Stimulated activated CD8-positive, alpha-beta memory T cell treated with anti-CD3 and anti-CD28 coated beads, Interleukin-2, amount 100 ng/mL, for 1 hour (primary cell): ENCODE data around the gene TF.

Source experiments
- DNase-seq, 2 donors: peaks; one replicate each; pipeline ENCODE4 v3.0.0-alpha.2; 2020; ENCODE audit warnings: low read depth in 2 of 2

TF gene

DNA sequence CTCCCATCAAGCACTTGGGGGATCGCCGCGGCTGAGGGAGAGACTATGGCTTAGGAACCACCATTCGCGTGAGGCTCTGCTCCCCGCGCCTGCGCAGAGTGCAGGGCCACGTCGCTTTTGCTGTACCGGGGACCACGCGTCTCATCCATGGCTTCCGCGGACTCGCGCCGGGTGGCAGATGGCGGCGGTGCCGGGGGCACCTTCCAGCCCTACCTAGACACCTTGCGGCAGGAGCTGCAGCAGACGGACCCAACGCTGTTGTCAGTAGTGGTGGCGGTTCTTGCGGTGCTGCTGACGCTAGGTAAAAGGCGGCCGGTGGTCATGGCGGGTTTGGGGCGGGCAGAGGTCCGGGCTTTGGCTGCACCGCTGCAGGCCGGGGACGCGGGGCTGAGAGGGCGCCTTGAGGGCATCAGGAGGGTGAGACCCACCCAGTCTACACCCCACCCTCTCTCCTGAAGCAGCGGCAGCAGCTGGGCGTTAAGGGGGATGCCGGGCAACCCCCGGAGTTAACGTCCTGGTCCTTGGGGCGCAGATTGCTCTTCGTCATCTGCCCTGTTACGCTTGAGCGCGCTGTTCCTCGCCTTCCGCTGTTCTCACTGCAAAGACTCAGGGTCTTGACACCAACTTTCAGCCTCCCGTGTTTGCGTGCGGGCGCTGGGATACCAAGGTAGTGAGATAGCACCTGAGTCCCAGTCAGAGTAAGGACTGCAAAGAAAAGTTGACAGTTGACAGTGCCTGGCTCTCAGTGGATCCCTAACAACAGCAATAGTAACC is 59.7 kb downstream of the TF start, which contains the start of gene SRPRB:
SRPRB (plus strand) TSS at position 114 of the 774 bp plus-strand sequence; CDS start at position 148, 34 bp downstream.
- peak; percentile 88 to 92 for DNase-seq

DNA sequence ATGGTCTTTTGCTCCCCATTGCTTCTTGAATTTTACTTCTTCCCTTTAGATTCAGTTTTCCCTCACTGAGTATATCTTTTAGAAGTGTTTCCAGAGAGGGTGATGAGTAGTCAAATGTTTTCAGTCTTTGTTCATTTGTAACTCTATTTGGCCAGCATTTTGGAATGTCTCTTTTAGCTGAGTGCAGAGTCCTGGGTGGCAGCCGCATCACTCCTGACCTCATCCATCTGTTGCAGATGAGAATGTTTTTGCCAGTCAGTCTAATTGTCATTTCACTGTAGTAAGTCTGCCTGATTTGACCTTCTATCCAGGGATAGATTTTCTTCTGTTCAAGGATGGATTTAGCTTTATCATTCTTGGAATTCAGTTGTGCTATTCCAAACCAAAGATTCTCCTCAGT is 66.7 kb downstream of the TF start:
- DNase-seq: no peak

DNA sequence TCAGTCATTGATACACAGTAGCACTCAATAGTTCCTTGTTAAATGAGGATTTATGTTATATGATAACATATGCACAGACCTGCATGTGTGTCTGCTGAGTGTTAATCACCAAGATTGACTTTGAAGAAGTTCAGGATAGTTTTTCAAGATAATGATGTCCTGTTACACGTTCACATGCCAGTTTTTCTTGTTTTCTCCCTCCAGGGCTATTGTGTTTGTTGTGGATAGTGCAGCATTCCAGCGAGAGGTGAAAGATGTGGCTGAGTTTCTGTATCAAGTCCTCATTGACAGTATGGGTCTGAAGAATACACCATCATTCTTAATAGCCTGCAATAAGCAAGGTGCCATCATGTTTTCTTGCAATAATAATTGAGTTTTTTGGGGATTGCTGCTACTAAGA is 69.2 kb downstream of the TF start:
- DNase-seq: no peak

DNA sequence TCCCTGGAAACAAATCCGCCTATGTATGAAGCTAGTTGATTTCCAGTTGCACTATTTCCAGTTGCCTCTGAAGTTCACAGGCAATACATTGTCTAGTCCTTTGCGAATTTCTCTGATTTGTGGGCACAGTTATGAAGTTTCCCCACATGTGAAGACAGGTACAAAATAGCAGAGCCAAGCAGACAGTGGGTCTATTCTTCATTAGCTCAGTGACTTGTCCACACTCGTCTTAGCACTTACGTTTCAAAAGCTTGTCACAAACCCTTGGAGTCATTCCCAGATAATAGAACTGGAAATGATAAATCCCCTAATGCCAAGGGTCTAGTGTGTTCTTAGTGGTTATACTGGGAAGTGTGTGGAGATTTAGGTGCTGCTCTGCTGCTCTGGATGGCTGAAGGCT is 73.9 kb downstream of the TF start:
- no peak for DNase-seq

DNA sequence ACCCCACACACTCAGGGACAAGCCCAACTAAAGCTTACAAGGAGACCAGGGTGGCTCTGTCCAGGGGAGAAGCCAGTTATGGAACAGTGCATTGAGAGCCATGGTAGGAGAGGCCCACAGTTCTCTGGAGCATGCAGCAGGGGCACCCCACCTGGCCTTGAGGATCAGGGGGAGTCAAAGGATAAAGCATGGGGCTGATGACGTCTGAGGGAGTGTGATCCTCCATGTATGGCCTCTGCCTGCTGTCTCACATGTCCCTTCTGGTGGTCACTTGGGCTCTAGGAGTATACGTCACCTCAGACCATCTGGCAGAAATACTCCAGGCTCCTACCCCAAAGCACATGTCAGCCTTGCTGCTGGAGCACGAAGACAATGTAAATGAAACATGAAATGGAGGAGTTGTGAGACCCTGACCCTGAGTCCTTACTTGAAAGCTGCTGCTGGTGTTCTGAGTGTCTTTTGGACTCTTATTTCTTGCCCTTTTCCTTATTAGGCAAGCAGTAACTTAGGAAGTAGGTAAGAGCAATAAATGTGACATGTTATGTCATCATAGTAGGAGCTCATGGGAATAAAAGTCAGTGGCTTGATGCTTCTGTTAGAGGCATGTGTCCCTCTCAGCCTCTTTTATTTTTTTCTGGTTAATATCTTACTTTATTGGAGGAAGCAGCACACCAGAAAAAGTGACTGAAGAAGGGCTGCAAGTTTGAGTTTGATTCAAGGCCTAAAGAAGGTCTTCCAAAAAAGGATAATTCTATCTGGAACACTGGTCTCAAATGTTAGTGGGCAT is 74.9 kb downstream of the TF start:
- DNase-seq: no peak

DNA sequence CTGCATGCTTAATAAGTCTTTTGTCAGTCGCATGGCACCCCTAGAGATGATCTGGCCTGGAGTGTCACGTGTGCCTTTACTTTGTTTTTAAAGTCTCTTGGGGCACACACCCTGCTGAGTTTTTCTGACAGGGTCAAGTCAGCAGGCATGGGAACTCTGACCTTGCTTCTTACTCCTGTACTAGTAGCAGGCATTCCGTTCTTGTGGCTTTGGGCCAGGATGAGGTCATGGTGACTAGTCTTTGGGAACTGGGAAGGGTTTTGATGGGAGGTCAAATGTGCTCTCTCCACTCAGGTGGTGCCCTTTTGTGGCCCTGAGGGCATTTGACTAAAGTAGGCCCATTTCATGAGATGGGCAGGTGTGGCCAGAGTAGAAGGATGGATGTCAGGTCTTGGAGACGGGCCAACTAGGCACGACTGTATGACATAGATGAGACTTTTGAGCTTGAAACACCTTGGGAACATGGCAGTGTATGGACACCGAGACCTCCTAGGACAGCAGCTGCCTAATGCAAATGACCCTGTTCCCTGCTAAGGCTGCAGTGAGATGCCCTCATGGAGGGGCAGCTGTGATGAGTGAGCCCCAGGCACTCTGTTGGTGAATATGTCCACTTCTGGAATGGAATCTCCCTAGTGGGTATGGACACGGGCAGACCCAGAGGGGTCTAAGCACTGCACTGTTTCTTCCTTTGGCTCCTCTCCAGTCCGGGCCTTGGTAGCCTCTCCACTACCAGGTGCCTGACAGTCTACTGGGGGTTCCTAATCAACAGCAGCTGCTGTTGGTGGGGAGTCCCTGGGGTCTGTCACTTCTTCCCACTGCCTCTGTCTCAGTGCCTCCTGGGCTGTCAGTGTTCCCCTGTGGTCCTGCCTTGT is 75.8 kb downstream of the TF start:
- no peak for DNase-seq

DNA sequence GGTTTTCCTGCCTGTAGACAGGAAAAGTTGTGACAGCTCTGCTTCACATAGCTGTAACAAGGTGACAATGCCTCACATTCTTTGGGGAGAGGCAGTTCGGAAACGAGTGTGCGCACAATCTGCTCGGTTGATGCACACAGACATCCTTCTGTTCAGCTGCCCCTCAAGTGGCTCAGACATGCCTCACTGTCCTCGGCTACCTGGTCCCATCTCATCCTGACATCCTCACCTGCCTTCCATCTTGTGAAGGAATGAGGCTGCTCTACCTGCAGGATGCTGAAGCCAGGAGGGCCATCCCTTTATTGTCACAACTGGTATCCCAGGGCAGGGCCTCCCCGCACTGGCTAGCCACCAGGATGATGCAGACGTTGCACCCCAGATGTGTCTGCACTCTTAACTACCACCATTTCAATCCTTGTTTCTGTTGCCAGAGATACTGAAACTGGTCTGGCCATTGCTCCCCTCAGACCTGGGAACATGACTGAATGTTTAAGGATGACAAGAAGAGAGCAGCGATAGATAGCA is 78.8 kb downstream of the TF start:
- no peak for DNase-seq

DNA sequence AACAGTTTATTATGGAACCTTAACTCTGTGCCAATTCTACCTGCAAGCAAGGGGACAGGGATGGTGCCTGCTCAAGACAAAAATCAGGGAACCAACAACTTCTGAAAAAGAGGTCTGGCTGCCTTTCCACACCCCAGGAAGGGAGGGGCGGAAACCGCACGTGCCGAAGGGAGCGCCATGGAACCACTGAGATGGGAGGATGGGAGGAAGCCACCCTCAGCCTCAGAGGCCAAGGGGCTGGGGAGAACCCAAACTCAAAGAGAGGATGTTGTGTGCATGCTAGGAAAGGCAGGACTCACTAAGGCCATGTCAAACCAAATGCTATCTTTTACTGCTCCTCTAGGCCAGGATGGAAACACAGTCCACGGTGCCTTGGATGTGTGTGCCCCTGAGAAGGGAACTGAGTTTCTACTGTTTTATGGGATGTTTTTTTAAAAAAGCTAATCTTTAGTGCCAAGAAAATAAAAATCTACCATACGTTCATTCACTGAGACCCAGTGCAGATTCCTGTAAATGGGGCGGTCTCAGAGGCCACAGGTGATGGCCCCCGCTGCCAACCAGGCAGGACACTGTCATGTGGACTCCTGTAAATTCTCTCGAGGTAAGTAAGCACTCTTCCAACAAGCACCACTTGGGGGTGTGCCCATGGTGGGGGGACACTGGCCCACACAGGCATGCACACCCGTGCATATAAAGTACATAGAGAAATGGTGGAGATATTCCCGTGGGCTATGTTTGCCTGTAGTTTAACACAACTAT is 80.0 kb downstream of the TF start:
- DNase-seq: no peak

DNA sequence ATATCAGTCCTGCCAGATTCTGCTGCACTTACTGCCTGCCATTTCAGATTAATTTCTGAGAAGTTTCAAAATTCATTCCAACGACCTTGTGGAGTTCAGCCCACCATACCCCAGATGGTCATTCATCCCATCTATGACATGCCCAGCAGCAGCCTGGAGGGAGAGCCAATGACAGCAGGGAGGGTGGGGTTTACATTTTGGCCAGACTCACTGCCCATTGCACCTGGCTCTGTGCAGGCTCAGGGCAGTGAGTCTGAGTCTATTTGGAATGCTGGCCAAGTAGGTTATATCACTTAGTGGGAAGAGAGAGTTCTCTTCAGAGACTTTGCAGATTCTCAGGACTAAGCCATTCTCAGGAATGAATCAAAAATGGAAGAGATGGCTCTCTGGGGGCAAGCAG is 80.9 kb downstream of the TF start:
- no peak for DNase-seq

DNA sequence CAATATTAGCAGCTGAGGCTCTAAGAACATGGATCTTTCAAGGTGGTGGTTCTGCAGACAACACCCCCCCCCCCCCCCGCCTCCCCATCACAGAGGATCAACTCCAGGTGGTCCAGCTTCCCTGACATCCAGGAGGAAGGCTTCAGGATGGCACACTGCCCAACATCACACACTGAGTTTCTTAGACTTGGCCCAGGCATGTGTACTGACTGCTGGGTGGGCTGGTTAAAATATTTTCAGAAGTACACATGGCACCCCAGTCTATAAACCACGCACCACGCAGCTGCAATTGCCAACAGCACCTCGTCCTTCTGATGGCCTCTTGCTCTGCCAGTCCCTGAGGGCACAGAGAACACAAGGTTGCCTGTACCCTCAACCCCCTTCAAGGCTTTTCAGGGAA is 81.5 kb downstream of the TF start:
- DNase-seq: no peak

DNA sequence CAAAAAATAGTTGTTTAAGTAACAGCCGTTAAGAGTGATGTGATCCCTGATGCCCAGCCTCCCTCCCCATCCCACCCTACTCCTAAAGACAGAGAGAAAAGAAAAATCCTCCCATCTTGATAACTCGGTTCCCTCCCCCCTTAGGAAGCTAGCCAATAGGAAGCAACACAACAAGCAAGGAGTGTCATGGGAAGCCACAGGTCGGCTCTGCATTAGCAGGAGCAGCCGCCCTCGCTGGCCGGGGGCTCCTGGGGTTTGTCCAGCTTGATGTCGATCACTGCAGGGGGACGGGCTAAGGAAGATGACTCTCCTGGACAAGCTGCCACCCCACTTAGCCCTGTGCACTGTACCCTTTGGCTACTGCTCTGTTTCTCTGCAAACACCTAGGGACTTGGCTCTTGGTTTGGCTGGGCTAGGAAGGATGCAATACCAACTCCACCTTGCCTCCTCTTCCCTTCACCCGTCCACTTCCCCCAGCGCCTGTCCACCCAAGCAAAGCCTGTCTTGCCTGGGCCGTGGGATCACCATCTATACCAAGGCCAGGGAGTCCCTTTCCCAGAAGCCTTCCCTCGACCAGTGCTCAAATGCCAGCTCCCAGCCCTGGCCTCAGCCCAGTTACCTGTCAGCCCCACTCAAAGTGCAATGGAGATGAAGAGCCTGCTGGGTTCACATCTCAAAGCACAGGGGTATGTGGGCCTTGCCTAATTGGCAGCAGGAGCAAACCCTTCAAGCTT is 82.5 kb downstream of the TF start:
- DNase-seq: no peak

DNA sequence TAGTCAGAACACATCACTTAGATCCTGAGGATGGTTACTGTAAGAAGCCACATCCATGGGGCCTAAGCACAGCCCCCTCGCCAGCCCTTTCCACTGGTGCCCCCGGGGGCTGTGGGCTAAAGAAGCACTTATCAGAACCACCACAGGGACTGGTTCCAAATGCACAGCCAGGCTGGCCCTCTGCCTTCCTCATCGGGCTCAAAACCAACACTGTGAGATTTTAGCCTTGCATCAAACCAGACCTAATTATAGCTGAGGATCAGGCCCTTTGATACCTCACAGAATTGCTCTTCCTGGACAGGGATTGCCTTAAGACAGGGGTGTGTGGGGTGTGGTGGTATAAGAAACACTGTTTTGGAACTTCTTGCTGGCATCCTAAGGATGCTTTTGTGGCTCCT is 83.1 kb downstream of the TF start:
- DNase-seq: no peak

DNA sequence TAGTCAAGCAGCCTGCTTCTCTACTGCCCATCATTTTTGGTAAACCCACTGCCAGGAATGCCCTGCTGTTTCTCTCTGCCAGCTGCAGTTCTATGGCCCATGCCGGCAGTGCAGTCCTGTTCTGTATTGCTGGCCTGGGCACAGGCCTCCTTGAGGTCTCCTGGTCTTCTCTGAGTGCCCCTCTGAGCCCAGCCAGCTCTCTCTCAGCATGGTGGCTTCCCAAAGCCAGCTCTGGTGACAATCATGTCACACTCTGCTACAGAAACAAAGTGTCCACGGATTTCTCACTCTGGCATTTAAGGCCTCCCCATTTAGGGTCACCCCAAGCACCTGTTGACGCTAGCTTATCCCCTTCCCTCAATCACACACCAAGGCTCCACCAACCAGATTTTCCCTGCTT is 83.9 kb downstream of the TF start:
- DNase-seq: no peak

DNA sequence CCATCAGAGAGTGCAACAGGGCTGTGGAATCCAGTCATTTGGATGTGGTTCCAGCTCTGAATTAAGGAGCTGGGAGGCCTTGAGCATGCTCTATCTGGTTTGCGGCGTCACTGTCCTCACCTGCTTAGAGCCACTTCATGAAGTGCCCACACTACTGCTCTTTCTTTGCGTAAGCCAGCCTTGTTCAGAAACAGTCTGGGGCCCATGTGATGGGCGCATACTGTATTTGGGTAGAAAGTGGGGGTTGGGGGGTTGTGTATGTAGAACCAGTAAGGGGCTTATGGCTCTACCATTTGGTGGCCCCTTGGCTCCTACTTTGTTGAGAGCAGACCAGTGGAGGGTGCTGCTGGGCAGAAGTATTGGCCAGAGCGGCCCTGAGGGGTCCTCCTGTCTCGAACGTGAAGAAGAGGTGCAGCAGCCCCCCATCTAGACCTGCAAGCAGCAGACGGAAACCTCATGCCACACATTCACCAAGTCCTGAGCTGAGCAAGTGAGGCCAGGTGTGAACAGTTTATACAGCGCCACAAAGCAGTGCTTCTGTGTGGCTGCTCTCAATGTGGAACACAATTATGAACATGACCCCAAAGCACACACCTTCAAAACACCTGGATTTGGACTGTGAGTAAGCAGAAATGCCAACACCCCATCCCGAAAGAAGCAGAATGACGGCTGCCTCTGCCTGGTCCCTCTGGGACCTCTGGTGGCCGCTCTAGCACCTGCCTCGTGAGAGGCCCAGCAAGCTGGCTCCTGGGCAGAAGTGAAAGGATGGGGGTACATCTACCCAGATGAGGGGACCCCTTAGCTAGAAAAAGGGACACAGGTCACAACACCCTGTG is 86.0 kb downstream of the TF start:
- DNase-seq: no peak

DNA sequence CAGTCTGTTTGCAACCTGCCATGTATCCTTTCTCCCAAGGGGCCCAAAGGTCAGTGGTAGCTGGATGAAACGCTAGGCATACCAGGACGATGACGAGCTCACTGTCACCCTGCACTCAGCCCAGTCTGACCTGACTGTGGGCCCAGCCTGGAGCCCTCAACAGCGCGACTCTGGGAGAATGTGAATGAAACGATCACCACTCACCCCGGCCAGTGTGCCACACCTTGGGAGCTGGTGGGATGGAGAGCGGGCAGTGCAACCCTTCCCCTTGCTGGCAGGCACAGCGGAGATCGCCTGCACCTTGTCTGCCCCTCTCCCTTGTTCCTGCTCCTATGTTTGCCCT is 86.6 kb downstream of the TF start:
- no peak for DNase-seq

DNA sequence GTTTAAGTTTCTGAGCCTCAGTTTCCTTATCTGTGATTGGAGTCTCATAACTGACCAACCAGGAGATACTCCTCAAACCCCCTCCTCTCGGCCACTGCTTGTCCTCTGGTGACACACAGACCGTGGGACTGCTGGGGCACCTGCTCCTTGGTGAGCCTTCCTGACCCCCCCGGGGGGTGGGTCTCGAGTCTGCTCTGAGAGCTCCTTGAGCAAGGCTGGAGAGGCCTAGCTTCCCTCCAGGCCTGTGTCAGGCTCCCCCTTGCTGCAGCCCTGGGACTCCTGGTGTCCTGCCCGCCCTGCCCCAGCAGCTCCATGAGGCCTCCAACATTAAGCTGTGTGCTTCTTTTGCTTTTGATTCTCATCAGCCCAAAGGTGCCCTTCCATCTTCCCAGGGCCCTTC is 87.1 kb downstream of the TF start:
- no peak for DNase-seq

DNA sequence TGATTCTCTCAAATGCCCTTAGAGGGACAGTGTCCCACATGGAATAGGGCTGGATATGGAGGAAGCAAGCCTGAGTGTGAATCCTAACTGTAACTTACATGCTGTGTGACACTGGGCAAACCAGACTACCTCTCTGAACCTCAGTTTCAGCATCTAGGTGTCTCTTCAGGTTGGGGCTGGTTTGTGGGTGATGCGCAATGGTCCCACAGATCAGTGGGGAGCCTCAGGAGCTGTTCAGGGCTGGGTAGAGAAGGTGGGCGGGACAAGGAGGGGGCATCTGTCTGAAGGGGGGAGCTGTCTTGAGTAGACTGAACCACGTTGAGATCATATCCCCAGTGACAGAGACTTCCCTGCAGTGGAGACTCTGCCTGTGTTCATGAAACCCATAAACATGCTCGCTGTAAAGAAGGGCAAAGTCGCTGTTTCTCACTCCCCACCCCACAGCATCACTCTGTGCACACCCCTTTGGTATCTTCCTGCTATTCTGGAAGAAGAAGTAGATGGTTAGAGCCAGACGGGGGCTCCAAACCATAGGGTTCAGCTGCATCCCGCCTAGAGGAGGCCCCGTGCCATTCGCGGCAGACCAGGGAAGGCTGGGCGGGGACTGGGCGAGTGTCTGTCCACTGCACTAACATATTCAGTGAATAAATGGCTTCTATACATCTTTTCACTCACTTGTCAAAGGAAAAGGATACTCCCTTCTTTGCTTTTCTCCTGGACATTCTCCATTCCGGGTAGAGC is 87.9 kb downstream of the TF start:
- no peak for DNase-seq

DNA sequence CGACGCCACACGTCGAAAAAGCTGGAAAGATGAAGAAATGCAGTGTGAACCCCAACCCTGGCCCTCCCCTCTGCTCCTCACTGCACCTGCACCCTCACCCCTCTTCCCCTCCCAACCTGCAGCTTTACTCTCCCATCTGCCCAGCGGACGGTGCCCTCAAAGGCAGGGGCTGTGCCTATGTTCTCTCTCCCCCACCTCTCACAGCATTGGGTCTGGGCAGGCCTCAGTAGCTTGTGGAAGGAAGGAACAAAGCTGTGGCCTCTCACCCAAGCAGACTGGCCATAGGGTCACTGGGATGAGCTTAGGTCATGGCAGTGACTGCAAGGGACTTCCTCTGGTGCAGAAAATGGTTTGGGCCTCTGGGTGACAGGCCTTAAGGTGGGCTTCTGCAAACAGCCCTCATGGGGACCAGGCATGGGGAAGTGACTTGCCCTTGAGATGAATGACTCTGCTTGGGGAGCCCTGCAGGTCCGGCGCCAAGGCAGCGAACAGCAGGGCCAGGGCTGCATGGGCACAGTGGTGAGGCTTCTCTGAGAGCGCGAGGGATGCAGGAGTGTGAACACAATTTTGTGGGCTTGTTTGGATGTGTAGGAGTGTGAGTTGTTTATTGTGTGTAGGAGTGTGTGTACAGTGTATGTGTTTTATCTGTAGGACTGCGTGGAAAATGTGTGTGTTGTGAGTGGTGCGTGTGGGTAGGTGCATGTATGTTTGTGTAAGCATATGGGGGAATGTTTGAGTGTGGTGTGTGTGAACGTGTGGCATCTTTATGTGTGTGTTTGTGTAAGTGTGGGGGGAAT is 88.6 kb downstream of the TF start:
- no peak for DNase-seq
